Activated CD4-positive, alpha-beta T cell treated with anti-CD3 and anti-CD28 coated beads, Interleukin-2, amount 10 ng/mL, durations not matched to agents 24 days and 14 days (primary cell): ENCODE measurements around the gene TDRD15. TPM values are rescaled to one million over a fixed set of nuclear protein-coding genes. Genes with fewer than 3 reads are reported as not detected.
"Not testable (repeated sequence)": the region's sequence is repeated elsewhere in the genome, so short reads cannot be mapped to it uniquely, and the experiment has no call there.

ENCODE experiments used
- DNase-seq: peaks from one replicate; pipeline ENCODE4 v3.0.0; 2022
- H3K27ac Mint-ChIP-seq: one replicate; pipeline ENCODE4 v1.8.0; 2022; ENCODE audit warnings: mild to moderate bottlenecking, mixed read lengths
- H3K27me3 Mint-ChIP-seq: one replicate; pipeline ENCODE4 v1.8.0; 2022; ENCODE audit warnings: mixed read lengths
- H3K36me3 Mint-ChIP-seq: one replicate; pipeline ENCODE4 v1.8.0; 2022; ENCODE audit warnings: low read depth, mild to moderate bottlenecking, mixed read lengths
- H3K4me1 Mint-ChIP-seq: one replicate; pipeline ENCODE4 v1.8.0; 2021; ENCODE audit warnings: mixed read lengths
- H3K4me3 Mint-ChIP-seq: one replicate; pipeline ENCODE4 v1.8.0; 2022; ENCODE audit warnings: mild to moderate bottlenecking, moderate library complexity, mixed read lengths
- H3K9me3 Mint-ChIP-seq: one replicate; pipeline ENCODE4 v1.8.0; 2021; ENCODE audit warnings: mixed read lengths
- intact Hi-C: fragments of 100-400 bp; cut with micrococcal nuclease; formaldehyde crosslinking; loops from one replicate; pipeline ENCODE4 v1.15.1; 2023
- total RNA-seq: library from RNA; stranded (reverse); gene quantifications from 2 replicates; pipeline ENCODE4 v1.2.3, GENCODE V29; 2022

The TDRD15 gene
- total RNA-seq, 1 donor from 2014 or later, result not detected

GRCh38 chr2:21104030-21104660 lies 19.6 kb upstream of the TDRD15 start:
- no peaks in the 10 kb centered on the region for H3K9me3 Mint-ChIP-seq
- intact Hi-C loops, result no loop called here
- H3K4me1 Mint-ChIP-seq, result no peaks in the 10 kb centered on the region
- H3K4me3 Mint-ChIP-seq, result no peak overlapping the region
- H3K36me3 Mint-ChIP-seq, result no peaks in the 10 kb centered on the region
- no peak overlapping the region for H3K27ac Mint-ChIP-seq
- no peak for DNase-seq
- H3K27me3 Mint-ChIP-seq, result no peaks in the 10 kb centered on the region

- Mint-ChIP-seq H3K9me3 (no peaks in the 10 kb centered on the region), H3K4me1 (no peaks in the 10 kb centered on the region), H3K36me3 (no peaks in the 10 kb centered on the region), H3K27me3 (no peaks in the 10 kb centered on the region), H3K4me3 (no peak overlapping the region), H3K27ac (no peak overlapping the region)
- no peak for DNase-seq
- intact Hi-C loops, result no loop called here
These were observed 12.8 kb upstream of the TDRD15 start for GRCh38 chr2:21111012-21111411.

DNA sequence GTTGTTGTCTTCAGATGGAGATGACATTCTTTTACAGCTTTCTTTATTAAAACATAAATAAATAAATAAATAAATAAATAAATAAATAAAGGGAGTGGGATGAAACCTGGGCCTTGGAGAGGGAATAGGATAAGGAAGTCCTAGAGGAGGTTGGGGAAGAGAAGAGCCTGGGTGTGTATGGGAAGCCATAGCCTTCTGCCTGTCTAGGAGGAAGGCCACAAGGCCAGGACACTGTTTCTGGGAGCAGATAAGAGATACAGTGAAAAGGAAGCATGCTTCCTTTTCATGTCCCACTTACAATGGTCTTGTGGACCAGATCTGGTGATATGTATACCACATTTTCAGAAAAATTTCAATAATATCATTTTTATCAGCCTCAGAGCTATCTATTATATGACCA lies 6.1 kb upstream of the TDRD15 start:
- Mint-ChIP-seq H3K4me1 (no peaks in the 10 kb centered on the region), H3K27me3 (peaks cover 2% of the 10 kb centered on the region), H3K27ac (no peak overlapping the region), H3K4me3 (no peak overlapping the region), H3K9me3 (no peaks in the 10 kb centered on the region), H3K36me3 (no peaks in the 10 kb centered on the region)
- no peak for DNase-seq
- intact Hi-C loops, result loop anchor here (1.0 kb wide), 2 partner anchors 74 to 456 kb away; no protein-coding TSS in a partner anchor

- H3K4me3 Mint-ChIP-seq, result no peak overlapping the region
- no peaks in the 10 kb centered on the region for H3K36me3 Mint-ChIP-seq
- no peaks in the 10 kb centered on the region for H3K4me1 Mint-ChIP-seq
- peaks cover 2% of the 10 kb centered on the region for H3K27me3 Mint-ChIP-seq
- no peaks in the 10 kb centered on the region for H3K9me3 Mint-ChIP-seq
- DNase-seq, result peak; percentile 59
- intact Hi-C loops, result loop anchor here (1.0 kb wide), 2 partner anchors 75 to 457 kb away; no protein-coding TSS in a partner anchor
- H3K27ac Mint-ChIP-seq, result no peak overlapping the region
These were observed 5.4 kb upstream of the TDRD15 start for GRCh38 chr2:21118302-21118920.

DNA sequence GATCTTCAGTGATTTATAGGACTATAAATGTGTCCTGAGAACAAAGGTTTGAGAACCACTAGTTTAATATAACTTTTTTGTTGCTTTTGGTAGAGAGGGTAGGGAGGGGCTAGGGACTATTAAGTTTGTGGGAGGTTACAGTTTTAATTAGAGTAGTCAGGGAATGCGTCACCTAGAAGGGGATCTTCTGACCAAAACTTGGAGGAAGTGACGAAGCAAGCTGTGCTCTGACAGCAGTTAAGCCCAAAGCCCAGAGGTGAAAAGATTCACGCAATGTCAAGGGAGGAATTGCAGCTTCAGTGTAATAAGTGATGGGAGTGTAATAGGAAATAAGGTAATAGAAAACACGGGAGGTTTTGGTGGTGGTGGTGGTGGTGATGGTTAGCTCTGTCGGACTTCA lies 8.1 kb downstream of the TDRD15 start:
- Mint-ChIP-seq H3K4me1 (no peaks in the 10 kb centered on the region), H3K36me3 (no peaks in the 10 kb centered on the region), H3K9me3 (no peaks in the 10 kb centered on the region), H3K27me3 (no peaks in the 10 kb centered on the region), H3K4me3 (no peak overlapping the region), H3K27ac (no peak overlapping the region)
- intact Hi-C loops, result no loop called here
- no peak for DNase-seq

- H3K9me3 Mint-ChIP-seq, result no peaks in the 10 kb centered on the region
- H3K27ac Mint-ChIP-seq, result no peak overlapping the region
- intact Hi-C loops, result no loop called here
- no peaks in the 10 kb centered on the region for H3K27me3 Mint-ChIP-seq
- no peaks in the 10 kb centered on the region for H3K4me1 Mint-ChIP-seq
- no peak overlapping the region for H3K4me3 Mint-ChIP-seq
- no peaks in the 10 kb centered on the region for H3K36me3 Mint-ChIP-seq
- no peak for DNase-seq
These were observed 11.8 kb downstream of the TDRD15 start for GRCh38 chr2:21135585-21135984.

GRCh38 chr2:21142149-21142548 lies 18.4 kb downstream of the TDRD15 start:
- H3K4me1 Mint-ChIP-seq, result no peaks in the 10 kb centered on the region
- intact Hi-C loops, result no loop called here

GRCh38 chr2:21146638-21147037 lies 22.9 kb downstream of the TDRD15 start:
- H3K27ac Mint-ChIP-seq, result no peak overlapping the region
- no peaks in the 10 kb centered on the region for H3K4me1 Mint-ChIP-seq
- H3K27me3 Mint-ChIP-seq, result no peaks in the 10 kb centered on the region
- no peak for DNase-seq
- intact Hi-C loops, result no loop called here
- H3K36me3 Mint-ChIP-seq, result no peaks in the 10 kb centered on the region
- H3K4me3 Mint-ChIP-seq, result no peak overlapping the region
- no peaks in the 10 kb centered on the region for H3K9me3 Mint-ChIP-seq

More at GRCh38 chr2:21142149-21142548, 18.4 kb downstream of the TDRD15 start:
- H3K27me3 Mint-ChIP-seq, result no peaks in the 10 kb centered on the region
- no peaks in the 10 kb centered on the region for H3K9me3 Mint-ChIP-seq
- no peak overlapping the region for H3K4me3 Mint-ChIP-seq
- H3K27ac Mint-ChIP-seq, result no peak overlapping the region
- no peaks in the 10 kb centered on the region for H3K36me3 Mint-ChIP-seq
- DNase-seq, result no peak

DNA sequence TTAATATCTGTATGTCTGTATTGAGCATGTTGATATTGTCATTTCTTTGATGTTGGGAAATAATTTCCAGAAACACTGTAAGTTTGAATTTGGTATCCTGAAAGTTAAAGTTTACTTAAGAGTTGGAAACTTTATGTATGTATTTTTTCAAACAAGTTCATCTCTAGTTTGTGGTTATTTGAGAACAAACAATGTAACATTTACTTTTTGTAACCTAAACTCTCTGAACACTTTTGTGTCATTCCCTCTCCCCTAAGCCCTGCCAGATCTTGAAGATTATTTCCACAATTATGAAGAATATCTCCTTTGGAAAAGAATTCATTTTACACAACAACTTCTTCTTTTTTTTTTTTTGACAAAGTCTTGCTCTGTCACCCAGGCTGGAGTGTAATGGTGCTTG lies 24.9 kb downstream of the TDRD15 start:
- DNase-seq, result no peak
- Mint-ChIP-seq H3K9me3 (no peaks in the 10 kb centered on the region), H3K36me3 (no peaks in the 10 kb centered on the region), H3K27me3 (no peaks in the 10 kb centered on the region), H3K27ac (no peak overlapping the region), H3K4me3 (no peak overlapping the region), H3K4me1 (no peaks in the 10 kb centered on the region)
- intact Hi-C loops, result no loop called here

DNA sequence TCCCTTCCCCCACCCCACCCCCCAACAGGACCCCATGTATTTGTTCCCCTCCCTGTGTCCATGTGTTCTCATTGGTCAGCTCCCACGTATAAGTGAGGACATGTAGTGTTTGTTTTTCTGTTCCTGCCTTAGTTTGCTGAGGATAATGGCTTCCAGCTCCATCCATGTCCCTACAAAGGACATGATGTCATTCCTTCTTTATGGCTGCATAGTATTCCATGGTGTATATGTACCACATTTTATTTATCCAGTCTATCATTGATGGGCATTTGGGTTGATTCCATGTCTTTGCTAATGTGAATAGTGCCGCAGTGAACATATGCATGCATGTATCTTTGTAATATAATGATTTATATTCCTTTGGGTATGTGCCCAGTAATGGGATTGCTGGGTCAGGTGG lies 27.5 kb downstream of the TDRD15 start:
- H3K9me3 Mint-ChIP-seq, H3K4me1 Mint-ChIP-seq, H3K27me3 Mint-ChIP-seq, H3K4me3 Mint-ChIP-seq, H3K27ac Mint-ChIP-seq, intact Hi-C loops, H3K36me3 Mint-ChIP-seq, DNase-seq: not testable (repeated sequence)

- no peaks in the 10 kb centered on the region for H3K36me3 Mint-ChIP-seq
- no peaks in the 10 kb centered on the region for H3K27me3 Mint-ChIP-seq
- no peak overlapping the region for H3K4me3 Mint-ChIP-seq
- DNase-seq, result no peak
- no peak overlapping the region for H3K27ac Mint-ChIP-seq
- intact Hi-C loops, result no loop called here
- H3K4me1 Mint-ChIP-seq, result no peaks in the 10 kb centered on the region
- H3K9me3 Mint-ChIP-seq, result no peaks in the 10 kb centered on the region
These were observed 31.8 kb downstream of the TDRD15 start for GRCh38 chr2:21155365-21156136.

- Mint-ChIP-seq H3K27ac (no peak overlapping the region), H3K27me3 (no peaks in the 10 kb centered on the region), H3K4me1 (no peaks in the 10 kb centered on the region), H3K4me3 (no peak overlapping the region), H3K36me3 (no peaks in the 10 kb centered on the region), H3K9me3 (no peaks in the 10 kb centered on the region)
- no peak for DNase-seq
- intact Hi-C loops, result no loop called here
These were observed 37.4 kb downstream of the TDRD15 start for GRCh38 chr2:21161122-21161521.

DNA sequence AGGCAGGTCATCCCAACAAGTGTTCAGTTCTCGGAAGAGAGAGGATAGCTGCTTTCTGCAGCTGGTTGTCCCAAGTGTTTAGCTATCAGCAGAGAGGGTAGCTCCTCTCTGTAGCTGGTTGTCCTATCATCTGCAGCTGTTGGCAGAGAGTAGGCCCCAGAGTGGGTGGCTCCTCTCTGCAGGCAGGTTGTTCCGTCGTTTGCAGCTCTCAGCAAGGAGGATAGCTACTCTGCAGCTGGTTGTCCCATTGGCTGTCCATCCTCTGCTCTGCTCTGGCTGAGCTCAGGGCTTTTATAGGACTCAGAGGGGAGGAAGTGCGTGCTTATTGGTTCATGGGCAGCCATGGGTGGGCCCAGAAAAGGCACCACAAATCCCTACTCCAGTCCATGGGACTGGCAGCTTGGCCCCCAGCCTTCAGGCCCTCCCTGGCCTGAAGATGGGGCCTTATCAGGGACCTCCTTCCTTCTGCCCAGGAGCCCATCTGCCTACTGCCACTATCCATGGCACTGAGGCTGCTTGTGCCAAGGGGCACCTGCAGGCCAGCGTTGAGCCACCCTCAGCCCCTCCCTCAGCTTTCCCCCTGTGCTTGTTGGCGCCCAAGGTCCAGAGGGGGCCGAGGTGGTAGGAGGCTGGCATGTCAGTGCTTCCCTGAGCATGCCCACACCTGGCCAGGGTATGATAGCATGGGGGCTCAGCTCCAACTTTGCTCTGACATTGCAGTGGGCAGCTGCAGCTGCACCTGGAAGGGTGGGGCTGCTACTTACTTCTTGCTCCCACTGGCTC lies 38.3 kb downstream of the TDRD15 start:
- intact Hi-C loops, result no loop called here
- no peaks in the 10 kb centered on the region for H3K9me3 Mint-ChIP-seq
- DNase-seq, result no peak
- no peak overlapping the region for H3K4me3 Mint-ChIP-seq
- H3K27ac Mint-ChIP-seq, result no peak overlapping the region
- H3K36me3 Mint-ChIP-seq, result no peaks in the 10 kb centered on the region
- no peaks in the 10 kb centered on the region for H3K27me3 Mint-ChIP-seq
- no peaks in the 10 kb centered on the region for H3K4me1 Mint-ChIP-seq

DNA sequence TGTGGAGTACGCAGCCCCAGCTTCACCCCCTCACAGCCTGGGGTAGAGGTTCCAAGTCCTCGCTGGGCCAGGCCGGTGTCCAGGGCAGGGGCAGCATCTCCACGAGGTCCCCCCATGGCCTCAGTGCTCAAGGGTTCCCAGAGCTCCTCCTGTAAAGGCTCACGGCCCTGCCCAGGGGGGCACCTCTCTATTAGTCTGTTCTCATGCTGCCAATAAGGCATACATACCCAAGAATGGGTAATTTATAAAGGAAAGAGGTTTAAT lies 38.8 kb downstream of the TDRD15 start:
- Mint-ChIP-seq H3K27me3 (no peaks in the 10 kb centered on the region), H3K27ac (no peak overlapping the region), H3K9me3 (no peaks in the 10 kb centered on the region), H3K4me1 (no peaks in the 10 kb centered on the region), H3K4me3 (no peak overlapping the region), H3K36me3 (no peaks in the 10 kb centered on the region)
- DNase-seq, result no peak
- intact Hi-C loops, result no loop called here
